ENCODE measurements around the gene STEEP1. TPM values are rescaled to one million over a fixed set of nuclear protein-coding genes. Genes with fewer than 3 reads are reported as not detected.

STEEP1 gene
- total RNA-seq, 1 experiment from 2014 or later, result 28.2 TPM

GRCh38 chrX:119606280-119607017 is 41.2 kb upstream of the STEEP1 start, which contains the start of gene NKRF:
TSS of gene NKRF (minus strand) at chrX:119606424.
- peak; percentile 79 for DNase-seq (ENCODE audit: low read depth, low spot score)
- RAD21 ChIA-PET (ENCODE audit: low non-redundant PET in 1 of 2, low total read pairs in 2 of 2, uncharacterized antibody in 2 of 2, unreplicated experiment in 2 of 2), result no interaction called here
- peaks cover 6 to 14% of the 10 kb centered on the region in 2 experiments; a peak in 3 of 4 replicates for H3K4me1 ChIP-seq (ENCODE audit: control insufficient read depth in 1 of 2, insufficient read depth in 2 of 2, low read length in 2 of 2)
- intact Hi-C loops (cut with micrococcal nuclease), result no loop called here
- H3K27me3 ChIP-seq (ENCODE audit: insufficient read depth, low read length), result no peaks in the 10 kb centered on the region
- TF ChIP-seq TCF7L2 (IDR thresholded peaks at IDR 0.05; ENCODE audit: borderline replicate concordance, extremely low read depth, insufficient read depth, insufficient read length) (no peak), ELF1 (IDR thresholded peaks at IDR 0.05; ENCODE audit: borderline replicate concordance, low read depth) (no peak), EZH2 (IDR thresholded peaks at IDR 0.05) (no peak), ZBTB33 (IDR thresholded peaks at IDR 0.05; ENCODE audit: extremely low read depth, insufficient replicate concordance, low read length) (peak; percentile 93), ZNF274 (IDR thresholded peaks at IDR 0.05; ENCODE audit: low read depth, low read length) (no peak), CEBPB (IDR thresholded peaks at IDR 0.05; ENCODE audit: low read depth) (no peak), ZFX (IDR thresholded peaks at IDR 0.05) (no peak), EZH2phosphoT487 (IDR thresholded peaks at IDR 0.05; ENCODE audit: borderline replicate concordance) (no peak), REST (IDR thresholded peaks at IDR 0.05; ENCODE audit: low read depth) (no peak), POLR2AphosphoS5 (IDR thresholded peaks at IDR 0.05; ENCODE audit: low read depth, low read length) (peak; percentile 89), POLR2A (IDR thresholded peaks at IDR 0.05; ENCODE audit: borderline replicate concordance, extremely low read depth, insufficient read depth, insufficient read length) (peak; percentile 30), SIN3A (IDR thresholded peaks at IDR 0.05; ENCODE audit: low read depth) (peak; percentile 41; the same call in 1 of the 2 replicates), YY1 (IDR thresholded peaks at IDR 0.05; ENCODE audit: extremely low read depth, insufficient replicate concordance, low read depth, low read length) (no peak), FOSL1 (IDR thresholded peaks at IDR 0.05; ENCODE audit: low read depth) (no peak), MAX (IDR thresholded peaks at IDR 0.05) (peak; percentile 79)
- H3K27ac ChIP-seq (ENCODE audit: low read depth, low read length), result peak within 1 kb of the TSS; percentile 85
- H3K4me2 ChIP-seq (ENCODE audit: low read length), result peak within 1 kb of the TSS; percentile 76
- 0 out of 4 replicates have a peak, but pooled peaks cover 0 to 2% of the 10 kb centered on the region in 2 experiments for H3K36me3 ChIP-seq (ENCODE audit: control insufficient read depth in 1 of 2, insufficient read depth in 2 of 2, low read length in 2 of 2)
- H3K79me2 ChIP-seq (ENCODE audit: insufficient read depth, low read length), result peaks cover 45% of the 10 kb centered on the region
- no peaks in the 10 kb centered on the region for H3K9me3 ChIP-seq (ENCODE audit: control insufficient read depth in 1 of 2, insufficient read depth in 1 of 2, low read depth in 1 of 2, low read length in 2 of 2)
- BruUV-seq (replicated peaks), result TSS peak; percentile 93
- peak; percentile 85 for ATAC-seq
- CTCF ChIA-PET, result no interaction called here
- POLR2A ChIA-PET, result interaction anchor here (1.1 kb wide), 1 partner anchor 31 kb away, joined by 3 read pairs; no protein-coding TSS in a partner anchor
- H4K20me1 ChIP-seq (ENCODE audit: insufficient read depth), result no peaks in the 10 kb centered on the region
- peak within 1 kb of the TSS; percentile 75 to 77 for H3K4me3 ChIP-seq (replicated peaks in 1 of 2; ENCODE audit: low read depth in 1 of 2, low read length in 2 of 2)
- peak within 1 kb of the TSS; percentile 91 for H3K9ac ChIP-seq (ENCODE audit: low read length)
- no peaks in the 10 kb centered on the region for H3K9me2 ChIP-seq (ENCODE audit: insufficient read depth)
- peak within 1 kb of the TSS; percentile 32 for H2AFZ ChIP-seq (ENCODE audit: low read depth, low read length, poor library complexity, severe bottlenecking)
